Psoas muscle (tissue), 8 donors: ENCODE measurements around the gene S100A16. TPM values are rescaled to one million over a fixed set of nuclear protein-coding genes. Genes with fewer than 3 reads are reported as not detected.
A peak's percentile ranks its signal among the peaks of the same experiment; 100 is the strongest.

Source experiments
- ATAC-seq, 4 donors: fragments of 200-7000 bp; cut with Tn5 transposase; one replicate each; pipeline ENCODE4 v1.9.1; 2020; ENCODE audit warnings: moderate library complexity in 3 of 4, mild to moderate bottlenecking in 2 of 4
- DNase-seq, 2 donors: peaks; one replicate each; pipeline ENCODE4 v3.0.0-alpha.2; 2020
- H3K27ac ChIP-seq: fragments of 200-600 bp; one replicate; pipeline ENCODE4 v1.8.0; 2022
- H3K27me3 ChIP-seq, 3 donors: fragments of 200-600 bp in 1 of 3; one replicate each; pipeline versions ENCODE4 v1.6.1 to v1.8.0; 2013 to 2022; ENCODE audit warnings: low read length in 2 of 3, mild to moderate bottlenecking in 2 of 3, moderate library complexity in 1 of 3; ENCODE audit not compliant: insufficient read depth in 3 of 3
- H3K36me3 ChIP-seq, 2 donors: fragments of 200-600 bp in 1 of 2; one replicate each; pipeline versions ENCODE4 v1.6.1 to v1.8.0; 2013 to 2022; ENCODE audit warnings: low read depth in 1 of 2, mild to moderate bottlenecking in 1 of 2, moderate library complexity in 1 of 2; ENCODE audit not compliant: insufficient read depth in 1 of 2
- H3K4me1 ChIP-seq: fragments of 200-600 bp; one replicate; pipeline ENCODE4 v1.8.0; 2022
- H3K4me3 ChIP-seq: fragments of 200-600 bp; one replicate; pipeline ENCODE4 v1.8.0; 2022; ENCODE audit warnings: mild to moderate bottlenecking
- H3K9me3 ChIP-seq: fragments of 200-600 bp; one replicate; pipeline ENCODE4 v1.8.0; 2022
- WGBS, 3 donors: extraction: QIAGEN DNeasy Blood & Tissue Kit; methylation state at CpG; one replicate each; pipeline versions ENCODE4 v1.1.6 to v1.1.7; 2013; 5-methylcytosine and 5-hydroxymethylcytosine counted together
- intact Hi-C, 2 donors: fragments of 100-400 bp; cut with DNase I; formaldehyde crosslinking; loops; one replicate each; pipeline versions ENCODE4 v1.11.0 to v1.14.2; 2022
- polyA plus RNA-seq, 3 donors: library from polyadenylated mRNA; stranded (reverse); fragments of 200-250 nt; gene quantifications; one replicate each; pipeline ENCODE4 v1.2.3, GENCODE V29; 2013
- total RNA-seq, 4 donors: library from RNA; stranded (reverse); fragmentation: NEBNext Ultra II Directional in 2 of 4; extraction: Animal tissue kit (Norgen Biotek cat#: 25700) in 2 of 4; gene quantifications; one replicate each; pipeline versions ENCODE4 v1.2.1 to v1.2.4, GENCODE V29; 2021 to 2023
- TF ChIP-seq, protein P1 (sequence below): fragments of 200-600 bp; IDR thresholded peaks from one replicate; pipeline ENCODE4 v1.8.0; 2022; ENCODE audit warnings: antibody characterized with exemption
- donor health status: healthy with polysubstance abuse.
- donor health status: DM: no; HTN: no; CAD: no; lungs with moderate emphysema.
- donor health status: Bipolar disorder and iron deficiency.
- donor health status: healthy.
- donor health status: DM: yes; HTN: yes; CAD: no.
- donor health status: DM: no; HTN: no; CAD: no.
- donor health status: DM: no; HTN: no; CAD: no.
- donor health status: DM: yes; HTN: yes; CAD: no.

S100A16 gene
- total and polyA plus RNA-seq, 7 donors: 23.3 to 251 (median 38.1) TPM

DNA sequence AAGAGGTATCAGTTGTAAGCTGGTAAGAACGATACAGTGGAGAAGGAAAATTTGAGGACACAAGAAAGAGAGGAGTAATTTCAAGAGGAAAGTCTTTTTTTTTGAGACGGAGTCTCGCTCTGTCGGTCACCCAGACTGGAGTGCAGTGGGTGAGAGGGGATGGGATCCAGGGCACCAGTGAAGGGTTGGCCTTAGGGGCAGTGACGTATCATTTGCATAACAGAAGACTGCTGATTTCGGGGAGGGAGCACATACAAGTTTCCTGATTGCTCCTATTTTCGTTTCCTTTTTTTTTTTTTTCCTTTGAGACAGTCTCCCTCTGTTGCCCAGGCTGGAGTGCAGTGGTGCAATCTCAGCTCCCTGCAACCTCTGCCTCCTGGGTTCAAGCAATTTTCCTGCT is 10.2 kb upstream of the S100A16 start:
- DNase-seq (no peak), ATAC-seq (no peak)
- TF ChIP-seq, protein P1, sequence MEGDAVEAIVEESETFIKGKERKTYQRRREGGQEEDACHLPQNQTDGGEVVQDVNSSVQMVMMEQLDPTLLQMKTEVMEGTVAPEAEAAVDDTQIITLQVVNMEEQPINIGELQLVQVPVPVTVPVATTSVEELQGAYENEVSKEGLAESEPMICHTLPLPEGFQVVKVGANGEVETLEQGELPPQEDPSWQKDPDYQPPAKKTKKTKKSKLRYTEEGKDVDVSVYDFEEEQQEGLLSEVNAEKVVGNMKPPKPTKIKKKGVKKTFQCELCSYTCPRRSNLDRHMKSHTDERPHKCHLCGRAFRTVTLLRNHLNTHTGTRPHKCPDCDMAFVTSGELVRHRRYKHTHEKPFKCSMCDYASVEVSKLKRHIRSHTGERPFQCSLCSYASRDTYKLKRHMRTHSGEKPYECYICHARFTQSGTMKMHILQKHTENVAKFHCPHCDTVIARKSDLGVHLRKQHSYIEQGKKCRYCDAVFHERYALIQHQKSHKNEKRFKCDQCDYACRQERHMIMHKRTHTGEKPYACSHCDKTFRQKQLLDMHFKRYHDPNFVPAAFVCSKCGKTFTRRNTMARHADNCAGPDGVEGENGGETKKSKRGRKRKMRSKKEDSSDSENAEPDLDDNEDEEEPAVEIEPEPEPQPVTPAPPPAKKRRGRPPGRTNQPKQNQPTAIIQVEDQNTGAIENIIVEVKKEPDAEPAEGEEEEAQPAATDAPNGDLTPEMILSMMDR: no peak
- no peak overlapping the region for H3K4me3 ChIP-seq
- no peaks in the 10 kb centered on the region for H3K27me3 ChIP-seq
- peaks cover 33% of the 10 kb centered on the region for H3K4me1 ChIP-seq
- WGBS, 3 donors: 82 to 90% (median 83%) methylated on average over 7 of the region's 7 CpGs
- intact Hi-C loops: no loop called here
- H3K36me3 ChIP-seq: peaks cover 0 to 67% of the 10 kb centered on the region in 2 donors
- H3K27ac ChIP-seq: no peak overlapping the region
- H3K9me3 ChIP-seq: no peaks in the 10 kb centered on the region

DNA sequence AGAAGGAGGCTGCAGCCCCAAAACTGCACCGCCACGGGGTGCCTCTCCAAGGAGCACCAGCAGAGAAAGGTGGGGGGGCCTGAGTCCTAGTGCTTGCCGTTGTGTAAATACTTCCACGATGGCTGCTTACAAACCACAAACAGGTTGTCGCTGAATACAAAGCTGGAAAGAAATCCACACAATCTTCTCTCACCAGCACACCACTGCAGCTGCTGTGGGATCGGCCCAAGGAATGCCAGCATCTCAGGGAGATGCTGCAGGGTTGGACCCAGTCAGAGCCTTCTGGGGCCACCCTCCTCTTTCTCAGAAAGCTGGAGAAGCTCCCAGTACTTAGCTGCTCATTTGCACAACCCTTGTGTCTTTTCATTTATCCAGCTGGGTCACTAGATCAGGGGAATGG is 6.2 kb upstream of the S100A16 start:
- Histone ChIP-seq H3K4me3 (no peak overlapping the region), H3K4me1 (peaks cover 8% of the 10 kb centered on the region), H3K27ac (no peak overlapping the region), H3K9me3 (no peaks in the 10 kb centered on the region), H3K27me3 (no peaks in the 10 kb centered on the region), H3K36me3 (peaks cover 0 to 57% of the 10 kb centered on the region in 2 donors)
- DNase-seq (no peak), ATAC-seq (no peak)
- TF ChIP-seq, protein P1: no peak
- WGBS, 3 donors: 93 to 97% (median 93%) methylated on average over 6 of the region's 6 CpGs
- intact Hi-C loops: loop anchor here (5.0 kb wide), 1 partner anchor 107 kb away; no protein-coding TSS in a partner anchor

DNA sequence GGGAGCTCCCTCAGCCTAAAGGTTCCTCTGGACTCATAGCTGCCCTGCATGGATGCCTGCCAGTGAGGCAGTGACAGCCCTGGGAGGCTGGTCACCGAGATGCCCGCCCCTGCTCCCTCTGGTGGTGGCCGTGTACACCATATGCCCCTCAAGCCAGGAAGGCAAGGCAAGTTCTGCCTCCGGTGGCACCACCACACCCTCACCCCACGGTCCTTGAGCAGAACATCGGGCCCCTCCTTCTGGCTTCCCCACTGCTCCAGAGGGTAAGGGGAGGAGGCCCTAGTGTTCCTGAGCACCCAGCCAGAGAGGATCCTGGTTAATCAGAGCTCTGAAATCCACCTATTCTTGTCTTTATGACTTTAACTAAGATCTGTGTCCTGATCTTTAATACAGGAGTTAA is 4.7 kb upstream of the S100A16 start:
- peaks cover 8% of the 10 kb centered on the region for H3K4me1 ChIP-seq
- ATAC-seq: peak; percentile 73 to 94 (median 80)
- no peaks in the 10 kb centered on the region for H3K9me3 ChIP-seq
- no peak overlapping the region for H3K4me3 ChIP-seq
- no peaks in the 10 kb centered on the region for H3K27me3 ChIP-seq
- H3K36me3 ChIP-seq: peaks cover 0 to 42% of the 10 kb centered on the region in 2 donors
- intact Hi-C loops: loop anchor here (2.0 to 5.0 kb wide), 2 partner anchors 45 to 105 kb away; no protein-coding TSS in a partner anchor
- peak overlapping the region; percentile 50 for H3K27ac ChIP-seq
- 4 to 59% (median 43%) methylated on average over 6 of the region's 6 CpGs for WGBS, 3 donors
- peak; percentile 81 to 95 for DNase-seq
- TF ChIP-seq, protein P1: peak; percentile 55

DNA sequence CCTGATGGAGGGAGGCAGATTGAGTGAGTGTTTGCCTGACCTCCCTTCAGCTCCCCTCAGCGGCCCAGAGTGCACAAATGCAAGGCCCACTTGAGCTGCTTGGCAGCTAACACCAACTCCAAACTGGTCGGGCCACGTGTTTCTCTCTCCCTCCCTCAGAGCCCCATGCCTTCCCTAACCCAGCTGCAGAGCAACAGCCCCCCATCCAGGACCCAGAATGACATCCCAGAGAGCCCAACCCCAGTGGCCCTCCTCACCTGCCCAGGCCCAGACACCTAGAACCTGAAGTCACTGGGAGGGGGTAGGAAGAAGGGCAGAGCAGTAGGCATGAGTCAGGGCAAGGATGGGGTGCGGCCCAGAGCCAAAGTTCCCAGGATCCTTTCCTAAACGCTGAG is 4.0 kb upstream of the S100A16 start:
- intact Hi-C loops: loop anchor here (2.0 to 5.0 kb wide), 2 partner anchors 44 to 105 kb away; no protein-coding TSS in a partner anchor

More for the DNA sequence above, 4.0 kb upstream of the S100A16 start:
- no peak overlapping the region for H3K27ac ChIP-seq
- no peak for DNase-seq
- H3K9me3 ChIP-seq: no peaks in the 10 kb centered on the region
- H3K36me3 ChIP-seq: peaks cover 0 to 34% of the 10 kb centered on the region in 2 donors
- TF ChIP-seq, protein P1: no peak
- peak in 1 of 4 donors; percentile 2 for ATAC-seq
- H3K4me1 ChIP-seq: peaks cover 8% of the 10 kb centered on the region
- no peak overlapping the region for H3K4me3 ChIP-seq
- no peaks in the 10 kb centered on the region for H3K27me3 ChIP-seq
- 59 to 82% (median 75%) methylated on average over 2 to 5 of the region's 5 CpGs for WGBS, 3 donors
